Duodenal mucosa (tissue), 2 donors: Measurements from ENCODE around the gene SUFU.

ENCODE experiments used
- H3K27ac ChIP-seq: one replicate; pipeline ENCODE4 v1.7.0; 2013; ENCODE audit warnings: low read depth, low read length
- H3K27me3 ChIP-seq, 2 donors: one replicate each; pipeline ENCODE4 v1.7.0; 2013; ENCODE audit warnings: low read length in 2 of 2, control low read depth in 1 of 2; ENCODE audit not compliant: insufficient read depth in 2 of 2, control insufficient read depth in 1 of 2
- H3K36me3 ChIP-seq, 2 donors: one replicate each; pipeline ENCODE4 v1.7.0; 2013; ENCODE audit warnings: low read length in 2 of 2, control low read depth in 1 of 2; ENCODE audit not compliant: insufficient read depth in 2 of 2, control insufficient read depth in 1 of 2
- H3K4me1 ChIP-seq, 2 donors: one replicate each; pipeline ENCODE4 v1.7.0; 2013; ENCODE audit warnings: low read length in 2 of 2, control low read depth in 1 of 2; ENCODE audit not compliant: insufficient read depth in 2 of 2, control insufficient read depth in 1 of 2
- H3K4me3 ChIP-seq, 2 donors: one replicate each; pipeline ENCODE4 v1.7.0; 2013; ENCODE audit warnings: low read length in 2 of 2, low read depth in 1 of 2
- H3K9ac ChIP-seq, 2 donors: one replicate each; pipeline ENCODE4 v1.7.0; 2013; ENCODE audit warnings: low read length in 2 of 2, low read depth in 1 of 2
- H3K9me3 ChIP-seq, 2 donors: one replicate each; pipeline ENCODE4 v1.7.0; 2013; ENCODE audit warnings: low read length in 2 of 2, control low read depth in 1 of 2; ENCODE audit not compliant: control insufficient read depth in 1 of 2

SUFU gene

DNA sequence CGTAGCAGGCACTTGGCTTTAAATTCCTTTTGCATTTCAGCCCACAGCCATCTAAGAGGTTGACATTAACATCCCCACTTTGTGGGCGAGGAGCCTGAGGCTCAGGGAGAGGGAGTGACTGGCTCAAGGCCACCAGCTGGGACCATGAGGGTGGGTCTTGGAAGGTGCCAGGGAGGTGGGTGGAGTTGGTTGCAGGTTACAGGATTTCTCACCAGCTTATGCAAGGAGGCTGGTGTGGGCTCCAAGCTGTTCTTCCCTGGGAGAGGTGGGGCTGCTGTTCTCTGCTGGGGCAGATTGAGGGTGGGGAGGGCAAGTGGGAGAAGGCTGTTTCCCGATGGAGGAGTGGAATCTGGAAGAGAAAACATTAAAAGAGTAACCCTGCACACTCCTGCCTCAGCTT, 38.3 kb upstream of the SUFU start:
- no peak overlapping the region for H3K9ac ChIP-seq
- H3K4me1 ChIP-seq: peaks cover 23 to 25% of the 10 kb centered on the region in 2 donors
- H3K36me3 ChIP-seq: no peaks in the 10 kb centered on the region
- no peak overlapping the region for H3K27ac ChIP-seq
- no peaks in the 10 kb centered on the region for H3K9me3 ChIP-seq
- H3K27me3 ChIP-seq: no peaks in the 10 kb centered on the region
- H3K4me3 ChIP-seq: no peak overlapping the region

DNA sequence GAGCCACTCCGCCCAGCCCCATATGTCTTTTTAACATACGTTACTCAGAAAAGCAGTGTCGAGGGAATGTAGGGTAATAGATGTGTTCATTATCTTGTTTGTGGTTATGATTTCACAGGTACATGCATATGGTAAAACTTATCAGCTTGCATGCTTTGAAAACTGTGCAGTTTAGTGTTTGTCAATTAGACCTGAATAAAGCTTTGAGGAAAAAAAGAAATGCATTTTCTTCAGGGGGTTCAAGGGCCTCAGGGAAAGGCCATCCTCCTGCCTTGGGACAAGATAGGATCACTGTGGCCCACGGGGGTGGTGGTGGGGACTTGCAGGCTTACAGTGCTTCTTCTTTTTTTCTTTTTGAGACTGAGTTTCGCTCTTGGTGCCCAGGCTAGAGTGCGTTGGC, 36.5 kb upstream of the SUFU start:
- Histone ChIP-seq H3K9me3 (no peaks in the 10 kb centered on the region), H3K27me3 (no peaks in the 10 kb centered on the region), H3K27ac (no peak overlapping the region), H3K36me3 (no peaks in the 10 kb centered on the region), H3K4me1 (peaks cover 14% of the 10 kb centered on the region in 2 donors), H3K4me3 (no peak overlapping the region), H3K9ac (no peak overlapping the region)

DNA sequence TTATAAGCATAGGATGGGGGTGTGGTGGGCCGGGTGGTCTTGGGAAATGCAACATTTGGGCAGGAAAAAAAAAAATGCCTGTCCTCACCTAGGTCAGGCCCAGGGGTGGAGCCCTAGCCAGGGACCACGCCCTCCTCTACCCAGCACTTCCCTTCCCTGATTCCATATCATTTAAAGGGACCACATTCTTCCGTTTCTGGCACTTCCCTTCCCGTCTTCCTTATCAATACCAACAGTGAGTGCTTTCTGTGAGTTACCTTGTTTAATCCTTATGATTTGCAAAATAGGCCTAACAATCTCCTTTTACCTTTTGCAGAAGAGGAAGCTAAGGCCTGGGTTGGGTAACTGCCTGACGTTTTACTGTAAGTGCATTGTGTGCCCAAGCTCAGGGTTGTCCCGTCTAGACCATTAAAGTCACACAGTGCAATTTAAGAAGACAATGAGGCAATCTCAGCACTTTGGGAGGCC, 35.8 kb upstream of the SUFU start:
- Histone ChIP-seq H3K9ac (no peak overlapping the region), H3K4me3 (peak overlapping the region; percentile 43 to 50), H3K27me3 (no peaks in the 10 kb centered on the region), H3K4me1 (peaks cover 7 to 9% of the 10 kb centered on the region in 2 donors), H3K36me3 (no peaks in the 10 kb centered on the region), H3K9me3 (no peaks in the 10 kb centered on the region), H3K27ac (no peak overlapping the region)

DNA sequence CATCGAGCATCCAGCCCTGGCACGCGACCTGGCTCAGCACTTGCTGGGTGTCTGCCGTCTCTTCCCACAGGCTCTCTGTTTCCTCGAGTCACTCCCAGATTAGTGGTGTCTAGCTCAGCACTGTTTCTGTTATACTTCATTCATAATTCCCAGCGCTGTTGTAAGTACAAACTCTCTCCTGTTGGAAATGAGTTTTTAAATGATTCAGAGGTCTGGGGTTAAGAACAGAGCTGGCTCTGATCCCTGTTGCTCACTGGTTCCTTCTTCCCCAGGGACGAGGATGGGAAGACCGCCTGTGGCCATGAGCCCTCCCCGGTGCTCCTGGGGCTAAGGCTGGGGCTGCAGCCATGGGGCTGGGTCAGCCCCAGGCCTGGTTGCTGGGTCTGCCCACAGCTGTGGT, 35.1 kb upstream of the SUFU start:
- H3K27me3 ChIP-seq: no peaks in the 10 kb centered on the region
- H3K36me3 ChIP-seq: peaks cover 0 to under 1% of the 10 kb centered on the region in 2 donors
- H3K27ac ChIP-seq: no peak overlapping the region
- H3K9me3 ChIP-seq: no peaks in the 10 kb centered on the region
- no peak overlapping the region for H3K4me3 ChIP-seq
- no peak overlapping the region for H3K9ac ChIP-seq
- peaks cover 2 to 8% of the 10 kb centered on the region in 2 donors for H3K4me1 ChIP-seq

DNA sequence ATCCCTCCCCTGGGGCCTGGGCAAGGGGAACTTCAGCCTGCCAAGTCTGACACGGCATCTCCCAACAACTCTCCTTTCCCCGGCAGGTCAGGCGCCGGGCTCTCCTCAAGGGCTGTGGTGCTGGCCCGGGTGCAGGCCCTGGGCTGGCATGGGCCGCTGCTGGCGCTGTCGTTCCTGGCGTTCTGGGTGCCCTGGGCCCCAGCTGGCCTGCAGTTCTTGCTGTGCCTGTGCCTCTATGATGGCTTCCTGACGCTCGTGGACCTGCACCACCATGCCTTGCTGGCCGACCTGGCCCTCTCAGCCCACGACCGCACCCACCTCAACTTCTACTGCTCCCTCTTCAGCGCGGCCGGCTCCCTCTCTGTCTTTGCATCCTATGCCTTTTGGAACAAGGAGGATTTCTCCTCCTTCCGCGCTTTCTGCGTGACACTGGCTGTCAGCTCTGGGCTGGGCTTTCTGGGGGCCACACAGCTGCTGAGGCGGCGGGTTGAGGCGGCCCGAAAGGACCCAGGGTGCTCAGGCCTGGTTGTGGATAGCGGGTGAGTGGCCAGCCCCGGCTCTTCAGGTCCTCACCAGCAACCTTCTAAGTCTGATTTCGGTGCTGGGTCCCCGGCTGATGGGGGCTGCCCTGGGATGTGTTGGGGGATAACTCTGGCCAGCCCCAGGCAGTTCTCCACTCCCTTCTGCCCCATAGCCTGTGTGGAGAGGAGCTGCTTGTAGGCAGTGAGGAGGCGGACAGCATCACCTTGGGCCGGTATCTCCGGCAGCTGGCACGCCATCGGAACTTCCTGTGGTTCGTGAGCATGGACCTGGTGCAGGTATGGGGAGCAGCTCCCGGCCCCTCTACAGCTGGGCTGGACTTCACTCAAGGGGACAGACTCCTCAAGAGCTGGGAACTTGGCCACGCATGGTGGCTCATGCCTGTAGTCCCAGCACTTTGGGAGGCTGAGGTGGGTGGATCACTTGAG, 32.9 kb upstream of the SUFU start:
- Histone ChIP-seq H3K9ac (no peak overlapping the region), H3K27me3 (no peaks in the 10 kb centered on the region), H3K4me1 (peaks cover 0 to 6% of the 10 kb centered on the region in 2 donors), H3K4me3 (no peak overlapping the region), H3K36me3 (peaks cover 0 to 4% of the 10 kb centered on the region in 2 donors), H3K27ac (no peak overlapping the region), H3K9me3 (no peaks in the 10 kb centered on the region)

DNA sequence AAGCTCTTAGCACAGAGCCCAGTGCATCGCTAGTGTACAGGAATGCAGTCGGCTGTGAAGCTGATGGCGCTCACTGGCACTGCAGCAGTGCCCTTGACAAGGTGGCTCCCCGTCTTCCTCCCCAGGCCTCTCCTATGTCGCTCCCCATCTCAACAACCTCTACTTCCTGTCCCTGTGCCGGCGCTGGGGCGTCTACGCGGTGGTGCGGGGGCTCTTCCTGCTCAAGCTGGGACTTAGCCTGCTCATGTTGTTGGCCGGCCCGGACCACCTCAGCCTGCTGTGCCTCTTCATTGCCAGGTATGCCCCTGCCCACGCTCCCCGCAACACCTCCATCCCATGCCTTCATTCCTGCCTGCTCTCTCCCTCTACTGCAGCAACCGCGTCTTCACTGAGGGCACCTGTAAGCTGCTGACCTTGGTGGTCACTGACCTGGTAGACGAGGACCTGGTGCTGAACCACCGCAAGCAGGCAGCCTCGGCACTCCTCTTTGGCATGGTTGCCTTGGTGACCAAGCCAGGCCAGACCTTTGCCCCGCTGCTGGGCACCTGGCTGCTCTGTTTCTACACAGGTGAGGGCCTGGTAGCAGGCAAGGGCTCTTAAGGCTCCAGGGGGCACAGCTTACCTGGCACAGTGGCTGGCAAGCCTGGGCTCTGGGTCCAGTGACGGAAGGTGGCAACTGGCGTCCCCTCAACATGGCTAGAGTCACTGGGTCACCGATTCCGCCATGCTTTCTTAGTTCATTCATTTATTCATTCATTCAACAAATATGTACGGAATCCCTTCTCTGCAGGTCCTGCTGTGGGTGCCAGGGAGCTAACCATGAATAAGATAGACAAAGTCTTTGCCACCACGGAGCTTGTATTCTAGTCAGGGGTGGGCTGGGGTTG, 30.1 kb upstream of the SUFU start:
- Histone ChIP-seq H3K4me1 (peaks cover 0 to 6% of the 10 kb centered on the region in 2 donors), H3K9me3 (no peaks in the 10 kb centered on the region), H3K36me3 (peaks cover 0 to 8% of the 10 kb centered on the region in 2 donors), H3K9ac (no peak overlapping the region), H3K27ac (no peak overlapping the region), H3K27me3 (no peaks in the 10 kb centered on the region), H3K4me3 (no peak overlapping the region)

DNA sequence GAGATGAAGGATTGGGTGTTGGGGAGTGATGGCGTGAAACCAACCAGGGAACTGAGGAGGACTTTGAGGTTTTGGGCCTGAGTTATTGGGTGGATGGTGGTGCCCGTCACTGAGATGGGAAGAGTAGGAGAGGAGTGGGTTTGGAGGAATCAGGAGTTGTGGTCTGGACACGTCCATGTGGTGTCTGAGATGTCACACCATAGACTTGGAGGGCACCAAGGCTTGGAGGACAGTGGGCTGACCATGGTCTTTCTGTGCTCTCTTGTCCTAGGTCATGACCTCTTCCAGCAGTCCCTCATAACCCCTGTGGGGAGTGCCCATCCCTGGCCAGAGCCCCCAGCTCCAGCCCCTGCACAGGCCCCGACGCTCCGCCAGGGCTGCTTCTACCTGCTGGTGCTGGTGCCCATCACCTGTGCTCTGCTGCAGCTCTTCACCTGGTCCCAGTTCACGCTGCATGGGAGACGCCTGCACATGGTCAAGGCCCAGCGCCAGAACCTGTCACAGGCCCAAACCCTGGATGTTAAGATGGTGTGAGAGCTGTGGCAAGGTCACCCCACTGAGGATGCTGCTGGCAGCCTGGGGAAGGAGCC, 28.2 kb upstream of the SUFU start:
- H3K36me3 ChIP-seq: peaks cover 2 to 23% of the 10 kb centered on the region in 2 donors
- no peaks in the 10 kb centered on the region for H3K9me3 ChIP-seq
- H3K4me1 ChIP-seq: peaks cover 0 to 6% of the 10 kb centered on the region in 2 donors
- H3K9ac ChIP-seq: no peak overlapping the region
- H3K27me3 ChIP-seq: no peaks in the 10 kb centered on the region
- H3K27ac ChIP-seq: no peak overlapping the region
- no peak overlapping the region for H3K4me3 ChIP-seq

DNA sequence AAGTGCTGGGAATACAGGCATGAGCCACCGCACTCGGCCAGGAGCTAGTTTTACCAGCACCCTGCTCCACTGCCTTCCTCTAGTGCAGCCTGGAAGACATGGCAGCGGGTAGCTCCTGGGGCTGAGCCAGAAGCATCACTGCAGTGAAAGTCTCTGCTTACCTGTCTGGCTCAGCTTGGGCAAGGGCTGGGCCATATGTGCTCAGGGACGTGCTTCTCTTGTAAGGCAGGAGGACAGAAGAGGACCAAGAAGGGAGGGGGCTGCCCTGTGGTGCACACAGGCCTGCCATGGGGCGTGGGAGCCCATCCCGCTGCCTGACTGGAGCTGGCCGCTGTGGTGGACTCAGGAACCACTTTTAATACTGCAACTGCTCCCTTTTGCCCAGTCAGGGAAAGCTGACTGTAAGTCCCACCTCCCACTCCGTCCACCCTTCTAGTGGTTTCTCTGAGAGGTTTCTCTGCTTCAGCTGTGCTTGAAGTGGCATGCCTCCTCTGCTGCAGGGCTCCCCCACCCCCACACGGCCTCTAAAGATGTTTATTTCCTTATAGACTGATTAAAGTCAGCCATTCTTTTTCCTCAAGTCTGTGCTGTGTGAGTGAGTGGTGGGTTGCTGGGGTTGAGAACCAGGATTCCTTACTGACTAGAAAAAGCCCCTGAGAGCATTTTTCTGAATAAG, 27.2 kb upstream of the SUFU start:
- peaks cover 12 to 34% of the 10 kb centered on the region in 2 donors for H3K36me3 ChIP-seq
- H3K27ac ChIP-seq: no peak overlapping the region
- no peaks in the 10 kb centered on the region for H3K27me3 ChIP-seq
- H3K4me3 ChIP-seq: no peak overlapping the region
- H3K9me3 ChIP-seq: no peaks in the 10 kb centered on the region
- peaks cover 0 to 6% of the 10 kb centered on the region in 2 donors for H3K4me1 ChIP-seq
- H3K9ac ChIP-seq: no peak overlapping the region

DNA sequence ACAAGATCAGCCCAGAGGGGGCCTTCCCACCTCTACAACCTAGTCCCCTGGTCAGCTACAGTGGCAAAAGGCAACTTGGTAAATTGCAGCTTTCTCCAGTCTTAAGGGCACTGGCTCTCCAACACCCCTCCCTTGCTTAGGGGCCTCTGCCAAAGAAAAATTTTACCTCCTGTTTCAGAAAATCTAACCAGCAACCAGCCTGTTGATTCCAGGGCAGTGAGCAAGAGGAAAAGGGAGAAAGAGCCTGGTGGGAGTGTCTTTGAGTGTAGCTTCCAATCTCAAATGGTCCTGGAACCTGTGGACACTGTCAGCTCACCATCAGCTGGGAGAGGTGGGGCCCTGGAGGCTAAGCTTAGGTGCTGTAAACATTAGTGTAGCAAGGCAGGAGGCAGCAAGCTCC, 24.1 kb upstream of the SUFU start:
- Histone ChIP-seq H3K9ac (no peak overlapping the region), H3K4me1 (no peaks in the 10 kb centered on the region), H3K27ac (no peak overlapping the region), H3K27me3 (no peaks in the 10 kb centered on the region), H3K9me3 (no peaks in the 10 kb centered on the region), H3K36me3 (peaks cover 34 to 60% of the 10 kb centered on the region in 2 donors), H3K4me3 (no peak overlapping the region)
